ENCODE measurements around the gene BCS1L. TPM values are rescaled to one million over a fixed set of nuclear protein-coding genes. Genes with fewer than 3 reads are reported as not detected.
"Not testable (repeated sequence)": the region's sequence is repeated elsewhere in the genome, so short reads cannot be mapped to it uniquely, and the experiment has no call there.

Gene BCS1L
- total RNA-seq, 1 donor from 2014 or later: 94.4 TPM

- H3K9me3 Mint-ChIP-seq: no peaks in the 10 kb centered on the region
- DNase-seq: peak; percentile 95
- intact Hi-C loops (cut with micrococcal nuclease): loop anchor here (1.0 to 5.0 kb wide), 6 partner anchors 13 to 275 kb away; partner anchors contain the start of genes BCS1L, CNOT9, CTDSP1 and TTLL4
Observed at GRCh38 chr2:218671654-218672566, 12.4 kb downstream of the BCS1L start, which contains the start of the genes RNF25 and STK36. Gene RNF25 (minus strand): TSS chr2:218672002. CDS start chr2:218671970, 32 bp downstream. Gene STK36 (plus strand): TSS chr2:218672086. CDS start chr2:218672830, 744 bp downstream.

GRCh38 chr2:218679119-218679518 is 19.6 kb downstream of the BCS1L start:
- Mint-ChIP-seq H3K4me3 (no peak overlapping the region), H3K4me1 (peaks cover 2% of the 10 kb centered on the region), H3K27me3 (no peaks in the 10 kb centered on the region), H3K36me3 (ENCODE audit: low read depth) (peaks cover 5% of the 10 kb centered on the region), H3K27ac (no peak overlapping the region), H3K9me3 (no peaks in the 10 kb centered on the region)
- intact Hi-C loops (cut with micrococcal nuclease): no loop called here
- DNase-seq: no peak

More at GRCh38 chr2:218671654-218672566, 12.4 kb downstream of the BCS1L start, which contains the start of the genes RNF25 and STK36:
- Mint-ChIP-seq H3K27me3 (no peaks in the 10 kb centered on the region), H3K36me3 (ENCODE audit: low read depth) (peaks cover 12% of the 10 kb centered on the region), H3K27ac (peak within 1 kb of the TSS; percentile 94), H3K4me1 (peaks cover 22% of the 10 kb centered on the region), H3K4me3 (peak within 1 kb of the TSS; percentile 97)

- Mint-ChIP-seq H3K36me3 (ENCODE audit: low read depth) (peaks cover 5% of the 10 kb centered on the region), H3K27ac (no peak overlapping the region), H3K4me1 (peaks cover 2% of the 10 kb centered on the region), H3K4me3 (no peak overlapping the region), H3K9me3 (no peaks in the 10 kb centered on the region), H3K27me3 (no peaks in the 10 kb centered on the region)
- intact Hi-C loops (cut with micrococcal nuclease): no loop called here
- no peak for DNase-seq
Observed at GRCh38 chr2:218680061-218680460, 20.6 kb downstream of the BCS1L start.

GRCh38 chr2:218687400-218688060 is 28.0 kb downstream of the BCS1L start:
- intact Hi-C loops (cut with micrococcal nuclease); H3K27ac Mint-ChIP-seq; H3K4me1 Mint-ChIP-seq; H3K36me3 Mint-ChIP-seq (ENCODE audit: low read depth); H3K27me3 Mint-ChIP-seq; H3K4me3 Mint-ChIP-seq; H3K9me3 Mint-ChIP-seq: not testable (repeated sequence)
- DNase-seq: peak; percentile 80

GRCh38 chr2:218691234-218691633 is 31.8 kb downstream of the BCS1L start:
- Mint-ChIP-seq H3K27me3 (no peaks in the 10 kb centered on the region), H3K9me3 (no peaks in the 10 kb centered on the region), H3K36me3 (ENCODE audit: low read depth) (peaks cover 7% of the 10 kb centered on the region), H3K4me1 (no peaks in the 10 kb centered on the region), H3K4me3 (no peak overlapping the region), H3K27ac (no peak overlapping the region)
- no peak for DNase-seq
- intact Hi-C loops (cut with micrococcal nuclease): no loop called here

- Mint-ChIP-seq H3K27me3 (no peaks in the 10 kb centered on the region), H3K9me3 (no peaks in the 10 kb centered on the region), H3K27ac (no peak overlapping the region), H3K36me3 (ENCODE audit: low read depth) (peaks cover 5% of the 10 kb centered on the region), H3K4me3 (no peak overlapping the region), H3K4me1 (no peaks in the 10 kb centered on the region)
- DNase-seq: no peak
- intact Hi-C loops (cut with micrococcal nuclease): no loop called here
Observed at GRCh38 chr2:218694405-218695145, 35.1 kb downstream of the BCS1L start.

GRCh38 chr2:218698885-218699284 is 39.4 kb downstream of the BCS1L start:
- H3K4me3 Mint-ChIP-seq: no peak overlapping the region
- intact Hi-C loops (cut with micrococcal nuclease): no loop called here
- no peak overlapping the region for H3K27ac Mint-ChIP-seq
- no peak for DNase-seq
- no peaks in the 10 kb centered on the region for H3K27me3 Mint-ChIP-seq
- H3K36me3 Mint-ChIP-seq (ENCODE audit: low read depth): peaks cover under 1% of the 10 kb centered on the region
- no peaks in the 10 kb centered on the region for H3K9me3 Mint-ChIP-seq
- H3K4me1 Mint-ChIP-seq: no peaks in the 10 kb centered on the region

GRCh38 chr2:218701806-218702205 is 42.3 kb downstream of the BCS1L start:
- H3K36me3 Mint-ChIP-seq (ENCODE audit: low read depth): no peaks in the 10 kb centered on the region
- DNase-seq: no peak
- intact Hi-C loops (cut with micrococcal nuclease): no loop called here
- no peaks in the 10 kb centered on the region for H3K27me3 Mint-ChIP-seq
- H3K4me3 Mint-ChIP-seq: no peak overlapping the region
- no peaks in the 10 kb centered on the region for H3K9me3 Mint-ChIP-seq
- H3K27ac Mint-ChIP-seq: no peak overlapping the region
- no peaks in the 10 kb centered on the region for H3K4me1 Mint-ChIP-seq

- no peak for DNase-seq
- Mint-ChIP-seq H3K4me3 (no peak overlapping the region), H3K9me3 (no peaks in the 10 kb centered on the region), H3K27ac (no peak overlapping the region), H3K4me1 (peaks cover 2% of the 10 kb centered on the region), H3K36me3 (ENCODE audit: low read depth) (no peaks in the 10 kb centered on the region), H3K27me3 (peaks cover 3% of the 10 kb centered on the region)
- intact Hi-C loops (cut with micrococcal nuclease): no loop called here
Observed at GRCh38 chr2:218703341-218703740, 43.9 kb downstream of the BCS1L start.

- peaks cover 3% of the 10 kb centered on the region for H3K27me3 Mint-ChIP-seq
- intact Hi-C loops (cut with micrococcal nuclease): no loop called here
Observed at GRCh38 chr2:218708086-218708485, 48.6 kb downstream of the BCS1L start.

GRCh38 chr2:218709908-218710307 is 50.4 kb downstream of the BCS1L start:
- Mint-ChIP-seq H3K36me3 (ENCODE audit: low read depth) (no peaks in the 10 kb centered on the region), H3K4me3 (peak overlapping the region; percentile 28), H3K4me1 (peaks cover 18% of the 10 kb centered on the region)

More at GRCh38 chr2:218708086-218708485, 48.6 kb downstream of the BCS1L start:
- no peak overlapping the region for H3K27ac Mint-ChIP-seq
- H3K4me3 Mint-ChIP-seq: no peak overlapping the region
- H3K36me3 Mint-ChIP-seq (ENCODE audit: low read depth): no peaks in the 10 kb centered on the region
- no peaks in the 10 kb centered on the region for H3K9me3 Mint-ChIP-seq
- peaks cover 11% of the 10 kb centered on the region for H3K4me1 Mint-ChIP-seq
- no peak for DNase-seq

GRCh38 chr2:218710334-218710686 is 50.8 kb downstream of the BCS1L start:
- DNase-seq: no peak
- no peaks in the 10 kb centered on the region for H3K9me3 Mint-ChIP-seq
- H3K36me3 Mint-ChIP-seq (ENCODE audit: low read depth): no peaks in the 10 kb centered on the region
- H3K27ac Mint-ChIP-seq: peak overlapping the region; percentile 85
- peak overlapping the region; percentile 94 for H3K4me3 Mint-ChIP-seq
- peaks cover 3% of the 10 kb centered on the region for H3K27me3 Mint-ChIP-seq
- peaks cover 18% of the 10 kb centered on the region for H3K4me1 Mint-ChIP-seq
- intact Hi-C loops (cut with micrococcal nuclease): loop anchor here (1.0 to 5.0 kb wide), 7 partner anchors 38 to 468 kb away; partner anchors contain the start of genes AAMP, BCS1L, CNOT9 and PNKD

More at GRCh38 chr2:218709908-218710307, 50.4 kb downstream of the BCS1L start:
- no peaks in the 10 kb centered on the region for H3K9me3 Mint-ChIP-seq
- H3K27ac Mint-ChIP-seq: no peak overlapping the region
- DNase-seq: no peak
- intact Hi-C loops (cut with micrococcal nuclease): loop anchor here (1.0 to 5.0 kb wide), 7 partner anchors 38 to 469 kb away; partner anchors contain the start of genes AAMP, BCS1L, CNOT9 and PNKD
- peaks cover 3% of the 10 kb centered on the region for H3K27me3 Mint-ChIP-seq
